ENCODE measurements around the gene BCO2.

The BCO2 gene

GRCh38 chr11:112219476-112220232 lies 44.3 kb downstream of the BCO2 start:
- peak; percentile 85 for DNase-seq

GRCh38 chr11:112221274-112221835 lies 46.0 kb downstream of the BCO2 start:
- no peak for DNase-seq

- DNase-seq = no peak
Measured at GRCh38 chr11:112222303-112222702, 47.0 kb downstream of the BCO2 start.

GRCh38 chr11:112223121-112223520 lies 47.8 kb downstream of the BCO2 start:
- no peak for DNase-seq

GRCh38 chr11:112223754-112224532 lies 48.6 kb downstream of the BCO2 start:
- no peak for DNase-seq

GRCh38 chr11:112225753-112226061 lies 50.4 kb downstream of the BCO2 start:
- no peak for DNase-seq

GRCh38 chr11:112226062-112226830 lies 50.9 kb downstream of the BCO2 start, which contains the start of gene PTS:
Gene PTS (plus strand): TSS chr11:112226428. CDS start chr11:112226444, 16 bp downstream.
- DNase-seq = peak; percentile 86

GRCh38 chr11:112226831-112227401 lies 51.6 kb downstream of the BCO2 start:
- DNase-seq = peak; percentile 73

GRCh38 chr11:112227471-112227870 lies 52.2 kb downstream of the BCO2 start:
- no peak for DNase-seq

GRCh38 chr11:112228706-112229105 lies 53.4 kb downstream of the BCO2 start:
- no peak for DNase-seq

GRCh38 chr11:112229159-112229558 lies 53.8 kb downstream of the BCO2 start:
- no peak for DNase-seq

GRCh38 chr11:112229746-112230433 lies 54.6 kb downstream of the BCO2 start:
- DNase-seq = no peak

- DNase-seq = no peak
Measured at GRCh38 chr11:112231952-112232351, 56.6 kb downstream of the BCO2 start.

GRCh38 chr11:112235750-112236390 lies 60.6 kb downstream of the BCO2 start:
- DNase-seq = no peak

GRCh38 chr11:112237451-112237850 lies 62.1 kb downstream of the BCO2 start:
- DNase-seq = no peak

- no peak for DNase-seq
Measured at GRCh38 chr11:112238041-112238440, 62.7 kb downstream of the BCO2 start.

GRCh38 chr11:112241486-112241885 lies 66.2 kb downstream of the BCO2 start:
- no peak for DNase-seq

- no peak for DNase-seq
Measured at GRCh38 chr11:112247201-112247600, 71.9 kb downstream of the BCO2 start.

- DNase-seq = no peak
Measured at GRCh38 chr11:112248201-112248600, 72.9 kb downstream of the BCO2 start.

- DNase-seq = no peak
Measured at GRCh38 chr11:112249871-112250610, 74.7 kb downstream of the BCO2 start.
